GM23338 (cell line): ENCODE data around the gene ANTXR2. TPM values are rescaled to one million over a fixed set of nuclear protein-coding genes. Genes with fewer than 3 reads are reported as not detected.

Experiments used
- ATAC-seq: fragments of 200-7000 bp; cut with Tn5 transposase; 3 replicates; pipeline ENCODE4 v1.9.1; 2020
- DNase-seq: peaks from one replicate; pipeline ENCODE4 v3.0.0-alpha.2; 2015; ENCODE audit warnings: low spot score
- H2AFZ ChIP-seq: fragments of 200-600 bp; sonication (generic); 2 replicates; pipeline ENCODE4 v1.8.0; 2016; ENCODE audit warnings: antibody characterized with exemption, mild to moderate bottlenecking, moderate library complexity
- H3F3A ChIP-seq: fragments of 200-600 bp; sonication (generic); replicated peaks from 2 replicates; pipeline ENCODE4 v1.8.0; 2017; ENCODE audit warnings: antibody characterized with exemption, mixed run types, low read depth
- H3K27ac ChIP-seq: fragments of 200-600 bp; sonication (generic); 2 replicates; pipeline ENCODE4 v1.6.1; 2016; ENCODE audit warnings: low read depth
- H3K27me3 ChIP-seq: fragments of 200-600 bp; sonication (generic); 2 replicates; pipeline ENCODE4 v1.8.0; 2016; ENCODE audit warnings: mild to moderate bottlenecking, mixed run types, moderate library complexity; ENCODE audit not compliant: insufficient read depth
- H3K36me3 ChIP-seq: fragments of 200-600 bp; sonication (generic); 2 replicates; pipeline ENCODE4 v1.8.0; 2016; ENCODE audit warnings: mild to moderate bottlenecking; ENCODE audit not compliant: insufficient read depth
- H3K4me1 ChIP-seq: fragments of 200-600 bp; sonication (generic); 2 replicates; pipeline ENCODE4 v1.8.0; 2016; ENCODE audit warnings: mild to moderate bottlenecking, moderate library complexity; ENCODE audit not compliant: insufficient read depth
- H3K4me2 ChIP-seq: fragments of 200-600 bp; sonication (generic); 2 replicates; pipeline ENCODE4 v1.7.1; 2017; ENCODE audit warnings: mixed run types
- H3K4me3 ChIP-seq: fragments of 200-600 bp; sonication (generic); 2 replicates; pipeline ENCODE4 v1.6.1; 2016; ENCODE audit warnings: mixed run types
- H3K79me2 ChIP-seq: fragments of 200-600 bp; sonication (generic); replicated peaks from 2 replicates; pipeline ENCODE4 v1.8.0; 2017; ENCODE audit warnings: mild to moderate bottlenecking; ENCODE audit not compliant: insufficient read depth
- H3K9me2 ChIP-seq: fragments of 200-600 bp; sonication (generic); 2 replicates; pipeline ENCODE4 v1.8.0; 2017; ENCODE audit not compliant: insufficient read depth
- H4K20me1 ChIP-seq: fragments of 200-600 bp; sonication (generic); replicated peaks from 2 replicates; pipeline ENCODE4 v1.8.0; 2017; ENCODE audit warnings: mild to moderate bottlenecking; ENCODE audit not compliant: insufficient read depth
- H3K27ac Mint-ChIP-seq: 2 replicates; pipeline ENCODE4 v1.8.0; 2020; ENCODE audit warnings: inconsistent platforms, mild to moderate bottlenecking, moderate library complexity, mixed read lengths
- H3K27me3 Mint-ChIP-seq: 3 replicates; pipeline ENCODE4 v1.8.0; 2022; ENCODE audit warnings: low read depth, mild to moderate bottlenecking, moderate library complexity, mixed read lengths, inconsistent platforms; ENCODE audit not compliant: insufficient read depth, poor library complexity
- H3K36me3 Mint-ChIP-seq: 3 replicates; pipeline ENCODE4 v1.8.0; 2021; ENCODE audit warnings: low read depth, mild to moderate bottlenecking, inconsistent platforms, moderate library complexity, mixed read lengths
- H3K4me1 Mint-ChIP-seq: 3 replicates; pipeline ENCODE4 v1.8.0; 2020; ENCODE audit warnings: mild to moderate bottlenecking, inconsistent platforms, mixed read lengths
- H3K4me3 Mint-ChIP-seq: 3 replicates; pipeline ENCODE4 v1.8.0; 2021; ENCODE audit warnings: moderate library complexity, mild to moderate bottlenecking, inconsistent platforms, mixed read lengths
- H3K9me3 Mint-ChIP-seq: 3 replicates; pipeline ENCODE4 v1.8.0; 2020; ENCODE audit warnings: moderate library complexity, mild to moderate bottlenecking, inconsistent platforms, mixed read lengths
- CREB1 ChIP-seq: fragments of 250-450 bp; sonication (Bioruptor Pico); IDR thresholded peaks from 2 replicates; pipeline ENCODE4 v1.5.0; 2020; ENCODE audit warnings: low read depth, mild to moderate bottlenecking, moderate library complexity
- CTCF ChIP-seq, 2 experiments: fragments of 200-600 bp in 1 of 2; sonication (generic) in 1 of 2; conservative IDR thresholded peaks; 2 replicates each; pipeline versions ENCODE4 v1.5.1 to v1.6.1; 2016 to 2017; ENCODE audit warnings: antibody characterized with exemption in 2 of 2, low read depth in 2 of 2, mild to moderate bottlenecking in 2 of 2, moderate library complexity in 1 of 2
- ETS1 ChIP-seq: IDR thresholded peaks from 2 replicates; pipeline ENCODE4 v1.6.1; 2016; ENCODE audit warnings: antibody characterized with exemption
- EZH2 ChIP-seq: fragments of 200-600 bp; sonication (generic); IDR thresholded peaks from one replicate; pipeline ENCODE4 v1.8.0; 2017; ENCODE audit warnings: antibody characterized with exemption, mild to moderate bottlenecking, low read depth; ENCODE audit not compliant: unreplicated experiment
- EZH2phosphoT487 ChIP-seq: fragments of 200-600 bp; sonication (generic); IDR thresholded peaks from one replicate; pipeline ENCODE4 v1.8.1; 2018; ENCODE audit warnings: antibody characterized with exemption; ENCODE audit not compliant: unreplicated experiment
- JUNB ChIP-seq: IDR thresholded peaks from one replicate; pipeline ENCODE4 v1.6.1; 2016; ENCODE audit warnings: antibody characterized with exemption; ENCODE audit not compliant: unreplicated experiment
- NANOG ChIP-seq: IDR thresholded peaks from 2 replicates; pipeline ENCODE4 v1.6.1; 2016; ENCODE audit warnings: antibody characterized with exemption, borderline replicate concordance
- POLR2AphosphoS5 ChIP-seq: IDR thresholded peaks from 2 replicates; pipeline ENCODE4 v1.6.1; 2016; ENCODE audit warnings: antibody characterized with exemption, low read depth
- REST ChIP-seq: IDR thresholded peaks from one replicate; pipeline ENCODE4 v1.6.1; 2018; ENCODE audit warnings: antibody characterized with exemption; ENCODE audit not compliant: unreplicated experiment
- STAT1 ChIP-seq: IDR thresholded peaks from one replicate; pipeline ENCODE4 v1.6.1; 2016; ENCODE audit warnings: antibody characterized with exemption; ENCODE audit not compliant: unreplicated experiment
- ZNF114 ChIP-seq: fragments of 250-450 bp; sonication (Bioruptor Pico); IDR thresholded peaks from 2 replicates; pipeline ENCODE4 v1.5.0; 2020; ENCODE audit warnings: mild to moderate bottlenecking, moderate library complexity
- ZNF331 ChIP-seq: fragments of 250-450 bp; sonication (Bioruptor Pico); IDR thresholded peaks from 2 replicates; pipeline ENCODE4 v1.5.0; 2020; ENCODE audit warnings: low read depth, mild to moderate bottlenecking, moderate library complexity
- ZNF462 ChIP-seq: fragments of 250-450 bp; sonication (Bioruptor Pico); IDR thresholded peaks from 2 replicates; pipeline ENCODE4 v1.5.0; 2020; ENCODE audit warnings: mild to moderate bottlenecking, moderate library complexity
- polyA plus RNA-seq: library from polyadenylated mRNA; unstranded; fragments of >200 nt; fragmentation: Nextera tagmentation; extraction: Ambion mirVana; gene quantifications from 2 replicates; pipeline ENCODE4 v1.2.1, GENCODE V29; 2016
- total RNA-seq: library from RNA; depleted of rRNA; stranded (reverse); fragments of >200 nt; shearing (Covaris generic); gene quantifications from 2 replicates; pipeline ENCODE4 v1.2.3, GENCODE V29; 2014

The ANTXR2 gene
- total and polyA plus RNA-seq, 2 experiments from 2014 or later: 2.0 to 5.3 TPM

- TF ChIP-seq REST: no peak
These were observed 28.7 kb upstream of the ANTXR2 start (continued) for GRCh38 chr4:80101792-80102116.

GRCh38 chr4:80101071-80101791 is 28.2 kb upstream of the ANTXR2 start:
- DNase-seq (no peak), ATAC-seq (no peak)
- H3K27ac Mint-ChIP-seq: no peak overlapping the region
- Histone ChIP-seq H4K20me1 (no peaks in the 10 kb centered on the region), H3K4me1 (no peaks in the 10 kb centered on the region), H3F3A (no peaks in the 10 kb centered on the region), H2AFZ (no peak overlapping the region), H3K27ac (no peak overlapping the region), H3K27me3 (no peaks in the 10 kb centered on the region), H3K9me2 (no peaks in the 10 kb centered on the region), H3K36me3 (no peaks in the 10 kb centered on the region), H3K4me3 (no peak overlapping the region), H3K4me2 (no peak overlapping the region), H3K79me2 (no peaks in the 10 kb centered on the region)
- peaks cover 1% of the 10 kb centered on the region for H3K27me3 Mint-ChIP-seq
- no peak overlapping the region for H3K4me3 Mint-ChIP-seq
- H3K4me1 Mint-ChIP-seq: no peaks in the 10 kb centered on the region
- peaks cover under 1% of the 10 kb centered on the region for H3K9me3 Mint-ChIP-seq
- H3K36me3 Mint-ChIP-seq: no peaks in the 10 kb centered on the region
- TF ChIP-seq EZH2 (no peak), JUNB (no peak), ZNF114 (no peak), POLR2AphosphoS5 (no peak), NANOG (no peak), ETS1 (no peak), EZH2phosphoT487 (no peak), ZNF462 (no peak), ZNF331 (CRISPR knock-in tag) (no peak), STAT1 (no peak), CREB1 (CRISPR knock-in tag) (no peak), CTCF (conservative IDR thresholded peaks at IDR 0.05; ENCODE audit: low read depth in 2 of 2) (no peak)
